ENCODE results near the gene SOX6.

GRCh38 chr11:16394947-16395346 lies 38.6 kb upstream of the SOX6 start:
- TF ChIP-seq CTCF (IDR thresholded peaks at IDR 0.05), result no peak
- TF ChIP-seq POLR2A (IDR thresholded peaks at IDR 0.05), result no peak
